Ishikawa (cell line): ENCODE results near the gene ALDH5A1.
A peak's percentile ranks its signal among the peaks of the same experiment; 100 is the strongest.

ENCODE experiments used
- EP300 ChIP-seq: IDR thresholded peaks from 2 replicates; pipeline ENCODE4 v1.6.1; 2012; ENCODE audit warnings: borderline replicate concordance
- FOXM1 ChIP-seq: IDR thresholded peaks from 2 replicates; pipeline ENCODE4 v1.6.1; 2012; ENCODE audit warnings: low read depth, borderline replicate concordance
- MAX ChIP-seq: IDR thresholded peaks from 2 replicates; pipeline ENCODE4 v1.6.1; 2012
- NFIC ChIP-seq: IDR thresholded peaks from 2 replicates; pipeline ENCODE4 v1.6.1; 2012
- RAD21 ChIP-seq: IDR thresholded peaks from 2 replicates; pipeline ENCODE4 v1.6.1; 2012; ENCODE audit warnings: low read depth
- REST ChIP-seq: IDR thresholded peaks from 2 replicates; pipeline ENCODE4 v1.6.1; 2012; ENCODE audit warnings: low read depth, mild to moderate bottlenecking
- USF1 ChIP-seq: IDR thresholded peaks from 2 replicates; pipeline ENCODE4 v1.6.1; 2012
- YY1 ChIP-seq: IDR thresholded peaks from 2 replicates; pipeline ENCODE4 v1.6.1; 2012; ENCODE audit warnings: low read depth

- TF ChIP-seq MAX: no peak
- no peak for TF ChIP-seq FOXM1
- TF ChIP-seq REST: no peak
- no peak for TF ChIP-seq EP300
- no peak for TF ChIP-seq YY1
- TF ChIP-seq RAD21: peak; percentile 43; the same call in 1 of the 2 replicates
- no peak for TF ChIP-seq NFIC
- TF ChIP-seq USF1: no peak
Measured at GRCh38 chr6:24520929-24521546, 26.3 kb downstream of the ALDH5A1 start.
